IMR-90 (cell line): ENCODE measurements around the gene CDRT4. TPM values are rescaled to one million over a fixed set of nuclear protein-coding genes. Genes with fewer than 3 reads are reported as not detected.

Source experiments
- ATAC-seq: fragments of 200-7000 bp; cut with Tn5 transposase; 2 replicates; pipeline ENCODE4 v1.9.1; 2020; ENCODE audit warnings: low read depth, mild to moderate bottlenecking, moderate library complexity
- BruUV-seq: library from RNA; stranded (reverse); fragments of 400-500 nt; replicated peaks from 2 replicates; lab custom pipeline; 2021; lab: Mats Ljungman, UMichigan
- CTCF ChIA-PET: fragments of 300-600 bp; formaldehyde crosslinking; extraction: SDS; loops from one replicate; lab custom pipeline; 2021; ENCODE audit warnings: antibody characterized with exemption; lab: Yijun Ruan, JAX
- POLR2A ChIA-PET: fragments of 300-600 bp; sonication (Branson Sonifier 250); formaldehyde crosslinking; loops from one replicate; lab custom pipeline; 2022; ENCODE audit warnings: antibody characterized with exemption; ENCODE audit not compliant: unreplicated experiment; lab: Charles Lee
- DNase-seq: peaks from one replicate; pipeline ENCODE4 v3.0.0; 2013
- H2AFZ ChIP-seq: replicated peaks from 2 replicates; pipeline ENCODE3; 2013; ENCODE audit warnings: low read length, mild to moderate bottlenecking; ENCODE audit not compliant: poor library complexity
- H2AK5ac ChIP-seq: 2 replicates; pipeline ENCODE4 v1.6.1; 2013; ENCODE audit warnings: low read depth, low read length, inconsistent platforms
- H2AK9ac ChIP-seq: replicated peaks from 2 replicates; pipeline ENCODE3; 2013; ENCODE audit warnings: mild to moderate bottlenecking, low read depth, low read length, moderate library complexity; ENCODE audit not compliant: poor library complexity
- H2BK120ac ChIP-seq: 2 replicates; pipeline ENCODE4 v1.6.1; 2013; ENCODE audit warnings: low read depth, low read length, inconsistent platforms
- H2BK15ac ChIP-seq: 3 replicates; pipeline ENCODE4 v1.6.1; 2013; ENCODE audit warnings: low read depth, low read length, inconsistent platforms
- H2BK20ac ChIP-seq: 2 replicates; pipeline ENCODE4 v1.6.1; 2013; ENCODE audit warnings: low read depth, mild to moderate bottlenecking, inconsistent platforms, low read length, moderate library complexity
- H2BK5ac ChIP-seq: 2 replicates; pipeline ENCODE4 v1.6.1; 2013; ENCODE audit warnings: mild to moderate bottlenecking, low read depth, low read length, inconsistent platforms; ENCODE audit not compliant: poor library complexity, severe bottlenecking
- H3K14ac ChIP-seq: replicated peaks from 2 replicates; pipeline ENCODE4 v1.6.1; 2013; ENCODE audit warnings: low read depth, low read length, inconsistent platforms
- H3K18ac ChIP-seq: 2 replicates; pipeline ENCODE4 v1.6.1; 2013; ENCODE audit warnings: low read depth, low read length, control low read depth
- H3K23ac ChIP-seq: 2 replicates; pipeline ENCODE4 v1.6.1; 2013; ENCODE audit warnings: low read depth, low read length, inconsistent platforms
- H3K27ac ChIP-seq: 2 replicates; pipeline ENCODE4 v1.5.1; 2013; ENCODE audit warnings: mild to moderate bottlenecking, control low read depth, low read length; ENCODE audit not compliant: insufficient read depth
- H3K27me3 ChIP-seq: 2 replicates; pipeline ENCODE4 v1.6.1; 2013; ENCODE audit warnings: low read length; ENCODE audit not compliant: control insufficient read depth, insufficient read depth
- H3K36me3 ChIP-seq: 2 replicates; pipeline ENCODE4 v1.6.1; 2013; ENCODE audit warnings: low read length, mixed read lengths; ENCODE audit not compliant: control insufficient read depth, insufficient read depth
- H3K4ac ChIP-seq: 2 replicates; pipeline ENCODE4 v1.6.1; 2013; ENCODE audit warnings: low read depth, low read length, inconsistent platforms
- H3K4me1 ChIP-seq: 2 replicates; pipeline ENCODE4 v1.6.1; 2013; ENCODE audit warnings: low read length, mixed read lengths; ENCODE audit not compliant: control insufficient read depth, insufficient read depth
- H3K4me2 ChIP-seq: 2 replicates; pipeline ENCODE4 v1.6.1; 2013; ENCODE audit warnings: low read depth, mild to moderate bottlenecking, control low read depth, low read length, moderate library complexity
- H3K4me3 ChIP-seq: 2 replicates; pipeline ENCODE4 v1.5.1; 2013; ENCODE audit warnings: low read depth, mild to moderate bottlenecking, control low read depth, low read length, moderate library complexity; ENCODE audit not compliant: insufficient read depth
- H3K56ac ChIP-seq: 2 replicates; pipeline ENCODE4 v1.6.1; 2013; ENCODE audit warnings: low read length, inconsistent platforms; ENCODE audit not compliant: insufficient read depth; ENCODE audit errors: extremely low read depth
- H3K79me1 ChIP-seq, 2 experiments: 2 replicates each; pipeline ENCODE4 v1.6.1; 2013; ENCODE audit warnings: low read length in 2 of 2, inconsistent platforms in 1 of 2, low read depth in 1 of 2
- H3K9ac ChIP-seq: 2 replicates; pipeline ENCODE4 v1.6.1; 2013; ENCODE audit warnings: low read depth, low read length, control low read depth
- H3K9me1 ChIP-seq: 2 replicates; pipeline ENCODE4 v1.6.1; 2013; ENCODE audit warnings: low read length, inconsistent platforms; ENCODE audit not compliant: insufficient read depth
- H3K9me3 ChIP-seq: 2 replicates; pipeline ENCODE4 v1.6.1; 2013; ENCODE audit warnings: low read length; ENCODE audit not compliant: control insufficient read depth, insufficient read depth
- H4K20me1 ChIP-seq: 2 replicates; pipeline ENCODE4 v1.6.1; 2013; ENCODE audit warnings: low read length, inconsistent platforms; ENCODE audit not compliant: insufficient read depth
- H4K5ac ChIP-seq: 2 replicates; pipeline ENCODE4 v1.6.1; 2013; ENCODE audit warnings: mild to moderate bottlenecking, low read depth, low read length, control low read depth
- H4K8ac ChIP-seq, 2 experiments: 2 replicates each; pipeline ENCODE4 v1.6.1; 2013; ENCODE audit warnings: low read depth in 2 of 2, low read length in 2 of 2, control low read depth in 1 of 2, inconsistent platforms in 1 of 2
- H4K91ac ChIP-seq: 2 replicates; pipeline ENCODE4 v1.6.1; 2013; ENCODE audit warnings: low read depth, low read length, inconsistent platforms; ENCODE audit not compliant: insufficient read depth
- BHLHE40 ChIP-seq: fragments of 150-350 bp; IDR thresholded peaks from 2 replicates; pipeline ENCODE4 v1.6.1; 2016; ENCODE audit warnings: mild to moderate bottlenecking, low read depth, low read length
- CHD1 ChIP-seq: IDR thresholded peaks from 2 replicates; pipeline ENCODE4 v1.6.1; 2012; ENCODE audit warnings: low read depth, low read length, improper control_type of control experiment
- CTCF ChIP-seq: conservative IDR thresholded peaks from 2 replicates; pipeline ENCODE4 v1.5.1; 2012; ENCODE audit warnings: mild to moderate bottlenecking, low read depth, low read length, improper control_type of control experiment
- FOS ChIP-seq: fragments of 150-350 bp; IDR thresholded peaks from 2 replicates; pipeline ENCODE4 v1.6.1; 2016; ENCODE audit warnings: low read depth, low read length
- MAFK ChIP-seq: IDR thresholded peaks from 2 replicates; pipeline ENCODE4 v1.6.1; 2012; ENCODE audit warnings: low read depth, low read length, improper control_type of control experiment
- MAZ ChIP-seq: IDR thresholded peaks from 2 replicates; pipeline ENCODE4 v1.6.1; 2012; ENCODE audit warnings: low read depth, mild to moderate bottlenecking, low read length, improper control_type of control experiment, moderate library complexity, borderline replicate concordance
- MXI1 ChIP-seq: IDR thresholded peaks from 2 replicates; pipeline ENCODE4 v1.6.1; 2012; ENCODE audit warnings: low read depth, mild to moderate bottlenecking, low read length, moderate library complexity, borderline replicate concordance
- RCOR1 ChIP-seq: IDR thresholded peaks from 2 replicates; pipeline ENCODE4 v1.6.1; 2012; ENCODE audit warnings: mild to moderate bottlenecking, low read length, improper control_type of control experiment; ENCODE audit not compliant: insufficient replicate concordance
- RFX5 ChIP-seq: IDR thresholded peaks from 2 replicates; pipeline ENCODE4 v1.8.0; 2012; ENCODE audit warnings: low read depth, mild to moderate bottlenecking, low read length, moderate library complexity
- USF2 ChIP-seq: fragments of 150-350 bp; IDR thresholded peaks from 2 replicates; pipeline ENCODE4 v1.6.1; 2017; ENCODE audit warnings: mild to moderate bottlenecking, antibody characterized with exemption, low read length, low read depth
- WGBS, 2 experiments: methylation state at CpG; one replicate each; pipeline versions ENCODE4 v1.1.5 to v1.1.7; 2013; ENCODE audit warnings: missing lambda C conversion rate in 2 of 2; ENCODE audit not compliant: insufficient read length in 1 of 2; ENCODE audit errors: extremely low coverage in 2 of 2; 5-methylcytosine and 5-hydroxymethylcytosine counted together
- dilution Hi-C: fragments of 300-500 bp; cut with HindIII; formaldehyde crosslinking; loops from one replicate; pipeline ENCODE4 v1.14.3; 2018; ENCODE audit warnings: low sequenced_read_pairs; ENCODE audit not compliant: unreplicated experiment
- in situ Hi-C: fragments of 300-500 bp; cut with MboI; formaldehyde crosslinking; loops from 3 replicates; pipeline ENCODE4 v1.14.3; 2019; ENCODE audit warnings: low sequenced_read_pairs, inconsistent platforms, mixed read lengths
- intact Hi-C: fragments of 100-400 bp; cut with micrococcal nuclease; formaldehyde crosslinking; loops from 2 replicates; pipeline ENCODE4 v1.10.0; 2022
- polyA plus RNA-seq, 3 experiments: library from polyadenylated mRNA; depleted of rRNA; stranded (reverse); fragments of >200 nt; gene quantifications; 2 replicates each; pipeline ENCODE4 v1.2.3, GENCODE V29; 2012; ENCODE audit warnings: low replicate concordance in 1 of 3
- total RNA-seq: library from RNA; depleted of rRNA; stranded (reverse); fragments of >200 nt; gene quantifications from 2 replicates; pipeline ENCODE4 v1.2.3, GENCODE V29; 2012

CDRT4 gene
- total and polyA plus RNA-seq, 2 of the 4 experiments (the other 2 are of a cell fraction) = 0.90 to 3.7 TPM

GRCh38 chr17:15480204-15480603 lies 12.8 kb upstream of the CDRT4 start:
- TF ChIP-seq FOS (no peak), MAZ (no peak), CHD1 (no peak), RCOR1 (no peak), MXI1 (no peak), BHLHE40 (no peak), MAFK (no peak), CTCF (no peak), USF2 (no peak), RFX5 (no peak)
- ChIA-PET POLR2A (no interaction called here), CTCF (interaction anchor here (1.0 kb wide), 1 partner anchor 219 kb away, joined by 3 read pairs; no protein-coding TSS in a partner anchor)
- H3K9me3 ChIP-seq = no peaks in the 10 kb centered on the region
- no peak overlapping the region for H3K4me3 ChIP-seq
- BruUV-seq = no TSS peak
- H3K4ac ChIP-seq = no peak overlapping the region
- H2BK15ac ChIP-seq = no peak overlapping the region
- H3K14ac ChIP-seq = peak overlapping the region; percentile 9; the same call in 1 of the 2 replicates
- no peak overlapping the region for H4K91ac ChIP-seq
- H2BK5ac ChIP-seq = no peak overlapping the region
- H2BK20ac ChIP-seq = no peak overlapping the region
- H2AK9ac ChIP-seq = no peak overlapping the region
- no peaks in the 10 kb centered on the region for H3K27me3 ChIP-seq
- intact Hi-C loops = no loop called here
- H3K4me1 ChIP-seq = peaks cover 8% of the 10 kb centered on the region
- H2BK120ac ChIP-seq = no peak overlapping the region
- DNase-seq (no peak), ATAC-seq (no peak)
- H2AFZ ChIP-seq = no peak overlapping the region
- no peak overlapping the region; the same call in 1 of the 2 replicates for H3K23ac ChIP-seq
- in situ Hi-C loops = no loop called here
- peaks cover 6% of the 10 kb centered on the region; the same call in 1 of the 2 replicates for H3K9me1 ChIP-seq
- no peak overlapping the region for H3K9ac ChIP-seq
- dilution Hi-C loops = no loop called here
- no peak overlapping the region for H2AK5ac ChIP-seq
- no peak overlapping the region for H3K27ac ChIP-seq
- no peaks in the 10 kb centered on the region for H4K20me1 ChIP-seq
- H3K79me1 ChIP-seq = no peaks in the 10 kb centered on the region
- H3K4me2 ChIP-seq = no peak overlapping the region
- no peak overlapping the region for H3K18ac ChIP-seq
- H4K8ac ChIP-seq = no peak overlapping the region
- no peak overlapping the region for H3K56ac ChIP-seq
- no peaks in the 10 kb centered on the region for H3K36me3 ChIP-seq
- WGBS, 2 experiments = no CpG with 5 or more reads among the region's 6 CpGs
- no peak overlapping the region for H4K5ac ChIP-seq
